ENCODE data around the gene ATXN1L.

Gene ATXN1L

GRCh38 chr16:71826533-71827017 lies 19.2 kb upstream of the ATXN1L start:
- TF ChIP-seq CTCF (IDR thresholded peaks at IDR 0.05) = no peak

- TF ChIP-seq CTCF (IDR thresholded peaks at IDR 0.05) = no peak
Measured at GRCh38 chr16:71830359-71830758, 15.4 kb upstream of the ATXN1L start.

GRCh38 chr16:71834291-71834690 lies 11.5 kb upstream of the ATXN1L start:
- TF ChIP-seq CTCF (IDR thresholded peaks at IDR 0.05) = no peak

- no peak for TF ChIP-seq CTCF (IDR thresholded peaks at IDR 0.05)
Measured at GRCh38 chr16:71837150-71837549, 8.6 kb upstream of the ATXN1L start.

DNA sequence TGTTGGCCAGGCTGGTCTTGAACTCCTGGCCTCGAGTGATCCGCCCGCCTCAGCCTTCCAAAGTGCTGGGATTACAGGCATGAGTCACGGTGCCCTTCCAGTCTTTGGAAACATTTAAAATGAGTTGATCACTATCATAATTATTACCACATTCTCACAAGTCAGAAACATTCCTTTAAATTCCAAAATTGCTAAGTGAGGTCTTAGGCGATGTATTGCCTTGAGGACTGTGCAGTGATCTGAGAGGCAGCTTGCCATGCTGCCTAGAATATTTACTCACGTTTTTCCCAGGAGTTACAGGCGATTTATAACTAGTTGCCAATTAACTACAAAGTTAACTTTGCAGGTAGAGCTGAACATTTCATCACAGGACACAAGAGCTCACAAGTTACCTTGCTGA lies 5.7 kb upstream of the ATXN1L start:
- TF ChIP-seq CTCF (IDR thresholded peaks at IDR 0.05) = no peak

DNA sequence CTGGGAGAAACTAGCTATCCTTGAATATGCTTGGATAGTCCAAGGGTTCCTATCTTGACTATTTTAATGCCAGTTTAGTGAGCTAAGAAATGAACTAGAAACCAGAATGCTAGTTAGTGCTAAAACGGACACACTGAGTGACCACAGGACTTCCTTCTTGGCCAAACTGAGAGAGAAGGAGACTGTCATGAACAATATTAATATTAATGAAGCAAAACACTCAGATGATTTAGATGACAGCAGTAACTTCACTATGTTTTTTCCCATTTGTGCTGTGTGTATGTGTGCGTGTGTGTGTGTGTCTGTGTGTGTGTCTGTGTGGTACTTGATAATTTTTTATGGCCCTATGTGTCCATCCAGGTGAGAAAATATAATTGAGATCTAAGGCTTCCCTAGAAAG lies 2.2 kb upstream of the ATXN1L start:
- TF ChIP-seq CTCF (IDR thresholded peaks at IDR 0.05) = no peak

DNA sequence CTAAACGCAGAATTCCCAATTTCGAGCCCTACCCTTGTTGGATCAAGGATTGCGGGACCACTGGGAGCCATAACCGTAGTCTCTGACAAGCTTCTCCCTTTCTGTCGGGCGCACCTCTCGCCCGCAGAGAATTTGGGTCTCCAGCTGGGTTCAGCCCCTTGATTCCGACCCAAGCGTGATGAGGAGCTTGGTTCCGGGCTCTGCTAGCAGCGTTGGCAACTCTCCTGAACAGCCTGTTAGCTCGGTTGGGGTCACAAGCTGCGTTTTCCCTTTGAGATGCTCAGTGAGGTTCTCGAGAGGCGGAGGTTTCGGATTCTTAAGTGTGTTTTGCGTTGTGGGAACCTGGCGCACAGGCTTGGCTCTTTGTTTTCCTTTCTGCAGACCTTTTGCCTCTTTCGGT lies 655 bp downstream of the ATXN1L start:
- TF ChIP-seq CTCF (IDR thresholded peaks at IDR 0.05) = no peak

DNA sequence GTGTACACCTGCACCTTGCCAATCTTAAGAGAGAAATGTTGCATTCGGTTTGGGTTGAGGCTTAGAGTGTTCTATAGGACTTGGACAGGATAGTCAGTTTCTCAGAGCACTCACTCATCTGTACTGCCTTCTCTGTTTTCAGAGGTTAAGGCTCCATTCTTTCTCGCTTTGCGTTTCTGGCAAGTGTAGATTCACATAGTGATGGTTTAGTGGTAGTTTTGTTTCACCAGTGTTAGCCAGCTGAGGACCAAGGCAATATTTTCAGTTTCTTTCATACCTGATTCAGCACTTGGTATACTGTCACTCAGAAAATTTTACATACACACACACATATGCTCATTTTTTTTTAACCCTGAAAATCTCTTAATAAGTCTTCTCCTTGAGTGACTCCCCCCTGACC lies 1.3 kb downstream of the ATXN1L start:
- no peak for TF ChIP-seq CTCF (IDR thresholded peaks at IDR 0.05)

All from LNCAP (cell line).